ENCODE measurements around the gene WDR54.

GRCh38 chr2:74396149-74396548, 25.4 kb upstream of the WDR54 start:
- TF ChIP-seq CTCF (conservative IDR thresholded peaks at IDR 0.05): no peak
- no peak for TF ChIP-seq ZFX (IDR thresholded peaks at IDR 0.05)

All from C4-2B (cell line).